H9 (cell line): ENCODE measurements around the gene SEL1L2. TPM values are rescaled to one million over a fixed set of nuclear protein-coding genes. Genes with fewer than 3 reads are reported as not detected.

Source experiments
- DNase-seq: peaks from one replicate; pipeline ENCODE4 v3.0.0-alpha.2; 2017
- H2AFZ ChIP-seq: one replicate; pipeline ENCODE4 v1.6.1; 2013; ENCODE audit warnings: mild to moderate bottlenecking, low read length, control low read depth, moderate library complexity
- H2AK5ac ChIP-seq: 2 replicates; pipeline ENCODE4 v1.6.1; 2013; ENCODE audit warnings: low read length, control low read depth, mixed read lengths; ENCODE audit not compliant: insufficient read length
- H2BK120ac ChIP-seq: one replicate; pipeline ENCODE4 v1.6.1; 2013; ENCODE audit warnings: low read depth, mild to moderate bottlenecking, low read length, control low read depth, inconsistent platforms; ENCODE audit not compliant: poor library complexity, severe bottlenecking
- H2BK12ac ChIP-seq: 2 replicates; pipeline ENCODE4 v1.6.1; 2013; ENCODE audit warnings: low read length, control low read depth, mixed read lengths, low read depth; ENCODE audit not compliant: insufficient read length
- H2BK15ac ChIP-seq: 2 replicates; pipeline ENCODE4 v1.6.1; 2013; ENCODE audit warnings: low read depth, low read length, control low read depth
- H2BK20ac ChIP-seq: one replicate; pipeline ENCODE4 v1.6.1; 2013; ENCODE audit warnings: low read depth, mild to moderate bottlenecking, low read length, control low read depth, inconsistent platforms; ENCODE audit not compliant: poor library complexity, severe bottlenecking
- H2BK5ac ChIP-seq: 2 replicates; pipeline ENCODE4 v1.6.1; 2013; ENCODE audit warnings: low read length, control low read depth, mixed read lengths; ENCODE audit not compliant: insufficient read length
- H3K14ac ChIP-seq: 2 replicates; pipeline ENCODE4 v1.6.1; 2013; ENCODE audit warnings: low read length, control low read depth; ENCODE audit not compliant: insufficient read depth
- H3K18ac ChIP-seq: 2 replicates; pipeline ENCODE4 v1.6.1; 2013; ENCODE audit warnings: low read depth, mild to moderate bottlenecking, mixed read lengths, low read length, control low read depth; ENCODE audit not compliant: insufficient read length
- H3K23ac ChIP-seq: 2 replicates; pipeline ENCODE4 v1.6.1; 2013; ENCODE audit warnings: low read length, control low read depth, mixed read lengths, low read depth; ENCODE audit not compliant: insufficient read length
- H3K23me2 ChIP-seq: 2 replicates; pipeline ENCODE4 v1.6.1; 2013; ENCODE audit warnings: low read depth, mild to moderate bottlenecking, mixed read lengths, low read length, control low read depth; ENCODE audit not compliant: insufficient read length, poor library complexity, severe bottlenecking
- H3K27ac ChIP-seq: 2 replicates; pipeline ENCODE4 v1.5.1; 2013; ENCODE audit warnings: low read length, control low read depth, mixed read lengths, low read depth; ENCODE audit not compliant: insufficient read length
- H3K27me3 ChIP-seq: 2 replicates; pipeline ENCODE4 v1.6.1; 2013; ENCODE audit warnings: low read length, control low read depth, inconsistent platforms; ENCODE audit not compliant: insufficient read depth
- H3K4ac ChIP-seq: 2 replicates; pipeline ENCODE4 v1.6.1; 2013; ENCODE audit warnings: low read depth, mild to moderate bottlenecking, control low read depth, inconsistent platforms, low read length, moderate library complexity
- H3K4me1 ChIP-seq: 2 replicates; pipeline ENCODE4 v1.6.1; 2013; ENCODE audit warnings: low read length, control low read depth, inconsistent platforms; ENCODE audit not compliant: insufficient read depth
- H3K4me2 ChIP-seq: 2 replicates; pipeline ENCODE4 v1.6.1; 2013; ENCODE audit warnings: low read length, control low read depth, mixed read lengths; ENCODE audit not compliant: insufficient read length, insufficient read depth
- H3K56ac ChIP-seq: 2 replicates; pipeline ENCODE4 v1.6.1; 2013; ENCODE audit warnings: low read depth, mild to moderate bottlenecking, mixed read lengths, low read length, control low read depth; ENCODE audit not compliant: insufficient read length
- H3K79me1 ChIP-seq: 2 replicates; pipeline ENCODE4 v1.6.1; 2013; ENCODE audit warnings: low read depth, mild to moderate bottlenecking, moderate library complexity, low read length, control low read depth, inconsistent platforms; ENCODE audit not compliant: insufficient read depth, poor library complexity, severe bottlenecking
- H3K79me2 ChIP-seq: 2 replicates; pipeline ENCODE4 v1.6.1; 2013; ENCODE audit warnings: low read length, control low read depth, inconsistent platforms; ENCODE audit not compliant: insufficient read depth
- H3K9ac ChIP-seq: 2 replicates; pipeline ENCODE4 v1.6.1; 2013; ENCODE audit warnings: low read length, control low read depth, mixed read lengths; ENCODE audit not compliant: insufficient read length; ENCODE audit errors: extremely low read depth
- H3K9me3 ChIP-seq: one replicate; pipeline ENCODE4 v1.6.1; 2013; ENCODE audit warnings: low read depth, low read length, inconsistent platforms; ENCODE audit not compliant: control insufficient read depth
- H3T11ph ChIP-seq: one replicate; pipeline ENCODE4 v1.6.1; 2013; ENCODE audit warnings: mild to moderate bottlenecking, low read length, control low read depth, inconsistent platforms
- H4K20me1 ChIP-seq: one replicate; pipeline ENCODE4 v1.6.1; 2013; ENCODE audit not compliant: control insufficient read depth, insufficient read length, insufficient read depth
- H4K5ac ChIP-seq: 2 replicates; pipeline ENCODE4 v1.6.1; 2013; ENCODE audit warnings: low read depth, mild to moderate bottlenecking, mixed read lengths, low read length, control low read depth; ENCODE audit not compliant: insufficient read length
- H4K8ac ChIP-seq: replicated peaks from 2 replicates; pipeline ENCODE4 v1.6.1; 2013; ENCODE audit warnings: low read length, control low read depth, mixed read lengths, low read depth; ENCODE audit not compliant: insufficient read length
- H4K91ac ChIP-seq: 2 replicates; pipeline ENCODE4 v1.6.1; 2013; ENCODE audit warnings: low read depth, mild to moderate bottlenecking, moderate library complexity, mixed read lengths, low read length, control low read depth; ENCODE audit not compliant: insufficient read length
- H3K27ac Mint-ChIP-seq, 3 experiments: 2 replicates in 2 of 3; 3 replicates in 1 of 3; pipeline ENCODE4 v1.8.0; 2020 to 2021; ENCODE audit warnings: mixed read lengths in 3 of 3, mild to moderate bottlenecking in 1 of 3, moderate library complexity in 1 of 3
- H3K27me3 Mint-ChIP-seq: 2 replicates; pipeline ENCODE4 v1.8.0; 2021; ENCODE audit warnings: low read depth, mild to moderate bottlenecking, moderate library complexity, mixed read lengths
- H3K36me3 Mint-ChIP-seq, 3 experiments: 2 replicates in 2 of 3; 3 replicates in 1 of 3; pipeline ENCODE4 v1.8.0; 2020 to 2021; ENCODE audit warnings: low read depth in 3 of 3, mixed read lengths in 3 of 3; ENCODE audit not compliant: insufficient read depth in 1 of 3
- H3K4me1 Mint-ChIP-seq, 2 experiments: 2 replicates each; pipeline ENCODE4 v1.8.0; 2020; ENCODE audit warnings: mixed read lengths in 2 of 2
- H3K4me3 Mint-ChIP-seq, 2 experiments: 2 replicates in 1 of 2; 3 replicates in 1 of 2; pipeline ENCODE4 v1.8.0; 2020 to 2021; ENCODE audit warnings: mild to moderate bottlenecking in 2 of 2, mixed read lengths in 2 of 2, moderate library complexity in 1 of 2
- H3K9me3 Mint-ChIP-seq, 2 experiments: 2 replicates in 1 of 2; 3 replicates in 1 of 2; pipeline ENCODE4 v1.8.0; 2020; ENCODE audit warnings: mild to moderate bottlenecking in 2 of 2, mixed read lengths in 2 of 2, moderate library complexity in 1 of 2
- total RNA-seq: library from RNA; stranded (reverse); gene quantifications from 2 replicates; pipeline ENCODE4 v1.2.1, GENCODE V29; 2021
- TF ChIP-seq, protein P1 (sequence below): fragments of 200-600 bp; sonication (generic); conservative IDR thresholded peaks from 3 replicates; pipeline ENCODE4 v1.8.0; 2021; ENCODE audit warnings: antibody characterized with exemption, mild to moderate bottlenecking

The SEL1L2 gene
- total RNA-seq, 1 experiment from 2014 or later = not detected

DNA sequence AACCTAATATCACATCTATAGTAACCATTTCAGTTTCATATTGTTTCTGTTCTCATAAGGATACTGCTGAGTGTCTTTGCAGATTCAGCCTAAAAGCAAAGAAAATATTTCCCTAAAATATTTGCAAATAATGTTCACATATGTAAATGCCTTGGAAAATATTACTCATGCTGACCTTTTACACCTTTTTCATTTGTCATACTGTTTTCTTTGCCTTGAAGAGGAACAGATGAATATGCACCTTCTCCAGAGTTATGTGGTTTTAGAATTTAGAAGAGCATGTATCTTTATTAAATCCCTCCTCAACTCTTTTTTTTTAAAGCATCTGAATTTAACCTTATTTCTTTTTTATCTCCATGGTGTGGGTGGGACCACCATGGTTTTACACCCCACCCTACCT is 173.1 kb downstream of the SEL1L2 start:
- Histone ChIP-seq H3K23me2 (no peaks in the 10 kb centered on the region), H2AFZ (no peak overlapping the region), H2BK120ac (no peak overlapping the region), H3K79me2 (no peaks in the 10 kb centered on the region), H3K56ac (no peak overlapping the region), H3K9ac (no peak overlapping the region), H2BK5ac (no peak overlapping the region), H2BK20ac (no peak overlapping the region), H3K4me1 (no peaks in the 10 kb centered on the region), H3K27ac (no peak overlapping the region), H3K79me1 (no peaks in the 10 kb centered on the region), H3K9me3 (no peaks in the 10 kb centered on the region), H3K14ac (no peak overlapping the region), H2BK15ac (no peak overlapping the region), H4K5ac (no peak overlapping the region), H3K27me3 (no peaks in the 10 kb centered on the region), H2AK5ac (no peak overlapping the region), H4K91ac (no peak overlapping the region), H4K8ac (no peak overlapping the region), H2BK12ac (no peak overlapping the region), H3K4me2 (no peak overlapping the region), H3K23ac (no peak overlapping the region), H4K20me1 (no peaks in the 10 kb centered on the region), H3T11ph (no peak overlapping the region), H3K18ac (no peak overlapping the region), H3K4ac (no peak overlapping the region)
- H3K27ac Mint-ChIP-seq = no peak overlapping the region
- H3K9me3 Mint-ChIP-seq = no peaks in the 10 kb centered on the region
- DNase-seq = no peak
- no peaks in the 10 kb centered on the region for H3K4me1 Mint-ChIP-seq
- peaks cover 0 to 50% (median 36%) of the 10 kb centered on the region in 3 experiments; a peak in 6 of 7 replicates for H3K36me3 Mint-ChIP-seq
- no peak overlapping the region for H3K4me3 Mint-ChIP-seq
- H3K27me3 Mint-ChIP-seq = no peaks in the 10 kb centered on the region
- TF ChIP-seq, protein P1, sequence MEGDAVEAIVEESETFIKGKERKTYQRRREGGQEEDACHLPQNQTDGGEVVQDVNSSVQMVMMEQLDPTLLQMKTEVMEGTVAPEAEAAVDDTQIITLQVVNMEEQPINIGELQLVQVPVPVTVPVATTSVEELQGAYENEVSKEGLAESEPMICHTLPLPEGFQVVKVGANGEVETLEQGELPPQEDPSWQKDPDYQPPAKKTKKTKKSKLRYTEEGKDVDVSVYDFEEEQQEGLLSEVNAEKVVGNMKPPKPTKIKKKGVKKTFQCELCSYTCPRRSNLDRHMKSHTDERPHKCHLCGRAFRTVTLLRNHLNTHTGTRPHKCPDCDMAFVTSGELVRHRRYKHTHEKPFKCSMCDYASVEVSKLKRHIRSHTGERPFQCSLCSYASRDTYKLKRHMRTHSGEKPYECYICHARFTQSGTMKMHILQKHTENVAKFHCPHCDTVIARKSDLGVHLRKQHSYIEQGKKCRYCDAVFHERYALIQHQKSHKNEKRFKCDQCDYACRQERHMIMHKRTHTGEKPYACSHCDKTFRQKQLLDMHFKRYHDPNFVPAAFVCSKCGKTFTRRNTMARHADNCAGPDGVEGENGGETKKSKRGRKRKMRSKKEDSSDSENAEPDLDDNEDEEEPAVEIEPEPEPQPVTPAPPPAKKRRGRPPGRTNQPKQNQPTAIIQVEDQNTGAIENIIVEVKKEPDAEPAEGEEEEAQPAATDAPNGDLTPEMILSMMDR = no peak
